Germinal center (tissue), 1 donor: Measurements from ENCODE around the gene PGAP3.

ENCODE experiments used
- DNase-seq: peaks from one replicate; pipeline ENCODE4 v3.0.0; 2012; ENCODE audit warnings: mixed read lengths, low spot score

PGAP3 gene

DNA sequence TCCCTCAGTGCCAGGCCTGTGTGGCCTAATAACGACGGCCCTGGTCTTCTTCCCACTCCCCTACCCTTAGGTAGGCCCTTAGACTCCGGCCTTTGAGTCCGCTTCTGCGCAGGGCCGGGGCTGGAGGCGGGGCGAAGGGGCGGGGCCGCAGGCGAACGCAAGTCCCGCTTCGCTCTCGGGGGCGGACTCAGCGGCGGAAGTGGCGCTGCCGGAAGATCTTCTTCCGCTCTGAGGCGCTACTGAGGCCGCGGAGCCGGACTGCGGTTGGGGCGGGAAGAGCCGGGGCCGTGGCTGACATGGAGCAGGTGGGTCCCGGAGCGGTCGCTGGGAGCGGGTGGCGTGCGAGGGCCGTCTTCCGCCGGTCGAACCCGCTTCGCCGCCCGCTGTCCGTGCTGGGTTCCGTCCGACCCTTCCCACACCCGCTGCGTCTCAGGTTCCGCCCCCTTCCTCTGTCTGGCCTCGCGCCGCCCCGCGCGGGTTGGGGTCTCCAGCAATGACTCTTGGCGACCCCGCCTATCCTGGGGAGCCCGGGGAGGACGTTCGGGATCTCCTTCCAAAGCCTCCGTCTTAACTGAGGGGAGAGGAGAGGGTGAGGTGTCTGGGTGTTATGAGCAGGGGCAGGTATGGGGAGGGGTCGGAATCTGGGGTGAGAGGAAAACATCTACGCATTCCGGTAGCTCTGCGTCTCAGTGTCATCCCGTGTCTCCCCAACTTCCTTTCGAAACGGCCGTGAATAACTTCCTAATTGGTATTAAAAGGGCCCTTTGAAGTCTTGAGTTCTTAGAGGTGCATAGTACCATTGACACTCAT is 50.7 kb downstream of the PGAP3 start, which contains the start of gene STARD3:
TSS of gene STARD3 (plus strand) at position 218 of the 810 bp plus-strand sequence. CDS start 16,388 bp downstream, outside the sequence.
- peak; percentile 93 for DNase-seq

DNA sequence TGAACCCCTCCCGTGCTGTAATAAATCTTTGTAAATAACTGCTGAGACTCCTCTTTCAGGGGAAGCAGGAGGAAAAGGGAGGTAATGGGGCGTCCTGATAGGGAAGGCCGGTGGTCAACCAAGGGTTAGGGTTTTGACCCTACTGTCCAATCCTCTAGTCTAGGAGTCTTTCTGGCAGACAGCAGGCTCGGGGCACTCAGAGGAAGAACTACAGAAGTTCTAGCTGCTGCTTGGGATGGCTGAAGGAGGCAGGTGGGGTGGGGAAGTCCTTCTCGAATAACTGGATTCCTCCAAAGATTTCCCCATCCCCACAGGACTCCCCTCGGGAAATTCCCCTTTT is 51.3 kb downstream of the PGAP3 start:
- DNase-seq = no peak

DNA sequence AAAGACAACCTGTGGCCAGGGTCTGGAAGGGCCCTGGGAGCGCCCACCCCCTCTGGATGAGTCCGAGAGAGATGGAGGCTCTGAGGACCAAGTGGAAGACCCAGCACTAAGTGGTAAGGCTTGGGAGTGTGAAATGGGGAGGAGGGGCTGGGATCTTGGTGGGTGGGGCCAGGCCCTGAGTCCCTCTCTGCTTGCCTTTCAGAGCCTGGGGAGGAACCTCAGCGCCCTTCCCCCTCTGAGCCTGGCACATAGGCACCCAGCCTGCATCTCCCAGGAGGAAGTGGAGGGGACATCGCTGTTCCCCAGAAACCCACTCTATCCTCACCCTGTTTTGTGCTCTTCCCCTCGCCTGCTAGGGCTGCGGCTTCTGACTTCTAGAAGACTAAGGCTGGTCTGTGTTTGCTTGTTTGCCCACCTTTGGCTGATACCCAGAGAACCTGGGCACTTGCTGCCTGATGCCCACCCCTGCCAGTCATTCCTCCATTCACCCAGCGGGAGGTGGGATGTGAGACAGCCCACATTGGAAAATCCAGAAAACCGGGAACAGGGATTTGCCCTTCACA is 52.2 kb downstream of the PGAP3 start:
- no peak for DNase-seq

DNA sequence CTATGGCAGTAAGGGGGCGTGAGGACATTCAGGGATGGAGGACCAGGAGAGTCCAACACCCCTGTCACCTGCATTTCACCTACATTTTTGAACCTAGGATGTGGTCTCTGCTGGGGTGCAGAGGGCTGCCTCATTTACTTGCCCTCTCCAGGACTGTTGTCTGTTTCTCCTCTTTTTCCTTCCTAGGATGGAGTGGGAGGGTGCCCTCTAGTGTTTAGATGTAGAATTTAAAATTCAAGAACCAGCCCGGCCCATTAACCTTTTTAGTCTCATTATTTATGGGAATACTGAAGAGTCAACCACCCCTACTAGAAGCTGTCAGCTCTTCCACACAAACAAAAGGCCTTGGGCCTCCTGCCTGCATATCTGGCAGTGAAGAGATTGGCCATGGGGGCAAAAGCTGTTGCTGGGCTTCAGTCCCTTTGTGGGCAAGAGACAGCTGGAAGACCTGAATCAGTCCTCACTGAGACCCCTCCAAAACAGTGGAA is 53.4 kb downstream of the PGAP3 start:
- DNase-seq = peak; percentile 49

DNA sequence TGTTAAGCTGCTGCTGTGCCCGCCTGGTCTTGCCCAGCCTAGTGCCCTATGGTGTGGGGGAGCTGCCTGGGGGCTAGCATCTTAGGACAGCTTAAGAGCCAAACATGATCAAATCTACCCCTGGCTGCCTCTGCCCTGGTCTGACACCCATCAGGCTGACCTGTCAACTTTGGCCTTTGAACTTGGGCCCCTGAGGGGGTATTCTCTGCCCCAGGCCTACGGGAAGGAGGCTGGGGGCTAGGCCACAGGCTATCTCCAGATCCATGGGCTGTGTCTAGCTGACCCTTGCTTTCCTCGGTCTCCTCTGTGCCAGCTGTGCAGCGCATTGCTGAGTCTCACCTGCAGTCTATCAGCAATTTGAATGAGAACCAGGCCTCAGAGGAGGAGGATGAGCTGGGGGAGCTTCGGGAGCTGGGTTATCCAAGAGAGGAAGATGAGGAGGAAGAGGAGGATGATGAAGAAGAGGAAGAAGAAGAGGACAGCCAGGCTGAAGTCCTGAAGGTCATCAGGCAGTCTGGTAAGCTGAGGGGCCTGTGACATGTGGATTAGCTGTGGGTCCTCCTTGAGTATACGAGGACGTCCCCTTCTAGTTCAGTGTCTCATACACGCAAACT is 54.2 kb downstream of the PGAP3 start:
- no peak for DNase-seq

DNA sequence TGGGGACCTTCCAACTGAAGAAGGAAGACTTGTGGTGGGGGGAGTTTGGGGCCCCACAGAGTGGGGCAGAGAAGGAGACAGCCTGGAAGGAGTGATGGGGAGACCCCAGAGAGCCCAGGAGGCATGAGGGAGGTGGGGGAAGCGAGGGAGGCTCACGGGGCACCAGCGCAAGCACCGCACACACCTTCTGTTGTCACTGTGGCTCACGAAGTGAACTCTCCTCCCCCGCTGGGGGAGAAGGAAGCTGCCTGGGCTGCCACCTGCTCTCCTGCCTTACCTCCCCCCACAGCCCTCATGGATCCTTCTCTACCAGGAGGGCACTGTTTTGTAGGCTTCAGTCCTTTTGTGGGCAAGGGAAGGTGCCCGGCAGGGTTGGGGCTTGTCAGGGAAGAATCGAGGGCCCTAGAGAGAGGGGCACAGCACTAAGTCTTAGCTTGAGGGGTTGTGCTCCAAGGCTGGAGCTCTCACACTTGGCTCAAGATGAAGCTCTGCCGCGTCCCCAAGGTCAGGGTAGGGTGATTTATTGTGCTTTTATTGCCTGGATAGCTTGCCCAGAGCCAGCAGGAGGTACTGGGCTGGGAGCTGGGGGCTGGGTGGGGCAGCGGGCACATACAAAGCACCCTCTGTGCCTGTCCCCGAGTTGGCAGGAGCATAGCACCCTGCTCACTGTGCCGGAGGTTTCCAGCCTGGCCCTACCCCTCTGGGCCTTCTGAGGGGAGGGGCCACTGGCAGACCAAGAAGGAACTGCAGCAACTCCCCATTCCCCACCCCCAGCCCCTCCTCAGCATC is 55.5 kb downstream of the PGAP3 start:
- DNase-seq = no peak

DNA sequence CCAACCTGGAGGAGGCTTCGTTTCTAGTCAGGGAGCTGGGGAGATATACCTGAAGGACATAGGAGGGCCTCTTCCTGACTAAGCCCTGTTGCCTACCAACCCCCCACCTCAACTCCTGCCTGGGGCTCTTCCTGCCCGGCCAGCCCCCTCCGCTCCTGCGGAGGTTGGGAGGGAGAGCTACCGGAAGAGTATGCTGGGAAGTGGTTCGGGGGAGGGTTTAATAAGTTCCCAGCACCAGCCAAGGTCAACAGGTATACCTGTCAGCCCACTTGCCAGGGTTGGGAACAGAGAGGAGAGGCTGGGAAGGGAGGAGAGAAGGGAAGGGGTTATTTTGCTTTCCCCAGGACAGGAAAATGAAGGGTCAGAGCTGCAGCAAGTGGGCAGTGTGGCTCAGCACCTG is 56.5 kb downstream of the PGAP3 start:
- DNase-seq = no peak

DNA sequence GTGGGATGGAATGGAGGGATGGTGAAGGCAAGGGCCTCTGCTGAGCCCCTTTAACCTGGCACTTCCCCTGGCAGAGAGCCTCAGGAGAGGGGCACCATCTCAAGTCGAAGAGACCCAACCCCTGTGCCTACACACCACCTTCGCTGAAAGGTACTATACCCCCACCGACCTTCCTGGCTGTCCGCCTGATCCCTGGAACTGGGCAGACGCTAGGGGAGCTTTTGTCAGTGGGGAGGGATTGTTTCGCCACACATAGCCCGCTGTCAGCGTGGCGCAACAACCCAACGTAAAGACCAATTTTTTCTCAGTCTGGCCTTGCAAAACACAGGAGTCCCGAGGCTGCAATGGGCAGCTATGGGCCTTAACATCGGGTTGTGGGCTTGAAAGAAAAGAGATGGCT is 58.0 kb downstream of the PGAP3 start:
- DNase-seq = no peak

DNA sequence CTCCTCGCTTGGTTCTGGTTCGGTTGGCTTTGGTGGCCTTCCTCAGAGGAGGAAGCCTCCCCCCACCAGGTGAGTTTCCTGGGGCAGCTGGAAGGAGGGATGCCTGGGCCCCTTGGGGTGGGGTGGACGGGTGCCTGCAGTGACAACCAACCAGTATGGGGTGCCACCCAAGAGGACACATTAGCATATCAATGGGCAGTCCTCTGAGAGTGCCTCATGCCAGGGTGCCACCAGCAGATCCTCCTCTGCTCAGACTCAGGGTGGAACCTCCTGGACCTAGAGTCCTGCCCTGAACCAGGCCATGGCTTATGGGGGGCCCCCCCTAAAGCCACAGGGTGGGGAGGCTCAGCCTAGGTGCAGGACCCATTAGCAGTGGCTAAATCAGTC is 58.4 kb downstream of the PGAP3 start:
- no peak for DNase-seq

DNA sequence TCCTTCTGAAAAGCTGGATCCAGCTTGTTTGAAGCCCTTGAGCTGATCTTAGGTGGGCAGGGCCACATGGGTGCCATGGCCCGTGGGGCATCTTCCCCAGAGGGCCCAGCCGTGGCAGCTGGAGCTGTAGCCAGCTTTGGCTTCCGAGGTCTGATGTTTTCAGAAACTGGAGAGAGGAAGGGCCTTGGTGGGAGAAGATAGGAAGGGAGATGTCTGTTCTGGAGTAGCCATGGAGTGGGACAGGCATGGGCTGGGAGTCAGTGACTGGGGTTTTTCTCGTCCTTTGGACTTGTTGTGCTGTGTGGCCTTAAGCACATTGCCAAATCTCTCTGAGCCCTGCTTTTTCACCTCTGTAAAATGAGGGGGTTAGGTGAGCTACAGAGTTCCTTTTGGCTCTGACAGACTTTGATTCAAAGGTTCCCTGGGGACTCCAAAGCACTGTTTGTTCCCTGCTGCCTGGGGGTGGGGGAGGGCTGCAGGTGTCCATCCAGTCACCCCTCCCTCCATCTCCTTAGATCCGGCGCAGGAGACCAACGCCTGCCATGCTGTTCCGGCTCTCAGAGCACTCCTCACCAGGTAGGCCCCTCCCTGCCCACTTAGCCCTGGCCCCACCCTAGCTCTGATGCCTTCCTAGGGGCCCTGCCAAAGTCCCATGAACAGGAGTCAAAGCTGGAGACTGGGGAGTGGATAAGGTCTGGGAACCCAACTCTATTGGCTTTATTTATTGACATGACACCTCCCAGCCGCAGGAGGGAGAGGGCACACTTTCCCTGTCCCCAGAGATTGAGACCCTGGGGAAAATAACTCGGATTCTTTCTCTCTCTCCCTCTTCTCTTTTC is 59.0 kb downstream of the PGAP3 start:
- no peak for DNase-seq

DNA sequence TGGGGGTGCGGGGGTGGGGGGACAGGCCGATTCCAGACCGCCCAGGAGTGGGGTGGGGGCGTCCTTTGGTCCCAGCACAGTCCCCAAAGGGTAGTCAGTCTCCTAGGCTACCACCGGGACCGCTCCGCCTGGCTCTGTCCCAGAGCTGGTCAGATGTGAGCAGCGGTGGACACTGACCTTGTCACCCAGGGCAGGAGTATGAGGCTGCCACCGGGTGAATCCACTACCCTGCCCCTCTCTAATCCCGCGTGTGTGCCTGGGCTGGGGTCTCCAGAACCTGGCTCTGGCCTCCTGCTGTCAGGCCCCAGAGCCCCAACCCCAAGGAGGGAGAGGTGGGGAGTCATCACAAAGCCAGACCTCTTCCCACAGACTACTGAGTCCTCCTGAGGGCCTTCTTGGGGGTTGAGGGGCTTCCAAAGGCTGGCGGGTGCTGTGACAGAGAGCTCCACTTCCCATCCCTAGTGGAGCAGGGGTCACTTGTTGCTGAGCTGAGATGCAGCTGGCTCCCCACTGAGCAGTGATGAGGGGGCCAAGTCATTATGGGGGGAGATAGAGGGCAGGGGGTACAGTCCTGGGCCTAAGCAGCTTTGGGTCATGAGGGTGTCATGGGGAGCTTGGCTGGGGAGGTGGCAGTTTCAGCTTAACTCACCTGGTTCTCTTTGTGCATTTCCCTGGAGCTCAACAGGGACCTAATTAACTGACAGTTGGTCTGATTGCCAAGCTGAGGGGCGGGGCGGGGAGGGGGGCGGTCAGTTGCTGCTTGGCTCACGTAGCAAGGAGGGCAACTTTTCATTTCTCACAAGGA is 59.9 kb downstream of the PGAP3 start:
- DNase-seq = no peak

DNA sequence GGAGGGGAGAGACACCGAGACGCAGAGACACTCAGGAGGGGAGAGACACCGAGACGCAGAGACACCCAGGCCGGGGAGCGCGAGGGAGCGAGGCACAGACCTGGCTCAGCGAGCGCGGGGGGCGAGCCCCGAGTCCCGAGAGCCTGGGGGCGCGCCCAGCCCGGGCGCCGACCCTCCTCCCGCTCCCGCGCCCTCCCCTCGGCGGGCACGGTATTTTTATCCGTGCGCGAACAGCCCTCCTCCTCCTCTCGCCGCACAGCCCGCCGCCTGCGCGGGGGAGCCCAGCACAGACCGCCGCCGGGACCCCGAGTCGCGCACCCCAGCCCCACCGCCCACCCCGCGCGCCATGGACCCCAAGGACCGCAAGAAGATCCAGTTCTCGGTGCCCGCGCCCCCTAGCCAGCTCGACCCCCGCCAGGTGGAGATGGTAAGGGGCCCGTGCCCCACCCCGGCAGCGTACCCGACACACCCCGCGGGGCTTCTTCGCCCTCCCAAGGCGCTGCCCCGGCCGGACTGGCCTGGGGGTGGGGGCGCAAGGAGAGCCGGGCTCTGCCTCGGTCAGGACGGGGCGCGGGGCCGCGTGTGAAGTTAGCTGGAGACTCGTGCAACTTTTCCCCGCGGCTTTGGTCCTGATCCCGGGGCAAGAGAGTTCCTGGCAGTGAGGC is 60.7 kb downstream of the PGAP3 start:
- DNase-seq = no peak

DNA sequence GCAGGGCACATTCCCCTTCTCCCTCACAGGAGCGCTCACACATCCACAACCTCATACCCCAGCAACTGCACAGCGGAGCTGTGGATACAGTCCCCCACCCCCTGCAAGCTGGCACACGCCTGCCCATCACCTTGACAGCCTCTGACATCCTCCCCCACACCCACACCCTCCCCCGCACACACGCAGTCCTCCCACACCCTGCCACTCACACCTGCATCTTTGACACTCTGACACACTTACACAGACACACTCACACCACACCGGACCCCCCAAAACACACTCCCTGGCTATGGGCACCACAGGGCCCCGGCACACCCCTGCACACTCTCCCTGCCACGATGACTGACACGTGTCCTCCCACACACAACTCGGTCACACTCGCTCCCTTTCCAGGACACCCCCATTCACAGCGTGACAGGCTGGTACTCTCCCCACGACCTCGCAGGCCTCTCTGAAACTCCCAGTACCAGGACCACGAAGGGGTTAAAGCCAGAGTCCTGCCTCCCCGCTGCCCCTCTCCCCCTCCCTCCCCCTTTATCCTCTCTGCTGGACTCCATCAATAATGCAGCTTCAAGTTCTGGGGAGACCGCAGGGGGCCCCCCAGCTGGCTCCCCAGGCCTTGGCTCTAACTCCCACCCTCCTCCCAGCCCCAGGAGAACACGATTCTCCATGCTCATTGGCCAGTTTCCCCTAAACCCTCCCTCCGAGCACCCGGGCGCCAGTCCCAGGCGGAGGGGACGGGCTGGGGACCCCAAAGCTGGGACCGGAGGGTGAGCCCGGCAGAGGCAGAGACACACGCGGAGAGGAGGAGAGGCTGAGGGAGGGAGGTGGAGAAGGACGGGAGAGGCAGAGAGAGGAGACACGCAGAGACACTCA is 61.4 kb downstream of the PGAP3 start, which contains the start of gene PPP1R1B:
TSS of gene PPP1R1B (plus strand) at position 782 of the 876 bp plus-strand sequence. CDS start 441 bp downstream, outside the sequence.
- DNase-seq = no peak

DNA sequence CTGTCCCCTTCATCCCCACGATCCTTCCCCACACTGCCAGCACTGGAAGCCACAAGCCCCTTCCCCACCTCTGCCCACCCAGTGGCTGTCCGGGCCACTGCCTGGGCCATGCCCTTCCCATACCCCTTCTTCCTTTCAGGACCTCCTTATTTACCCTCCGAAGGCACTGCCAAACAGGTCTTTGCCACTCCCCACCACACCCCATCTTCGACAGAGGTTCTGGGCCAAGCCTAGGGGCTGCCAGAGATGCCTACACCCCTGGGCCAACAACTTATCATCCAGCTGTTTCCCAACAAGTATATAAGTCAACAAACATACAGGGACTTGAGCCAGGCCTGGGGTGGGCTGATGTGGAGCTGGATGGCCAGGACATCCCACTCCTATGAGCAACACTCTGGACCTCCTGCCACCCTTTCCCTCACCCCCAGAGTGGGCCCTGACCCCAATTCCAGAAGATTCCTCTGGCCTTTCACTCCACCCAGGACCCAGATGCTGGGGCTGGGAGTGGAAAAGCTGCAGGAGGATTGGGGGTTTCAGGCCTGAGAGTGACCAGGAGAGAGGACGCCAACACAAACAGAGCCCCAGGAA is 62.6 kb downstream of the PGAP3 start:
- no peak for DNase-seq

DNA sequence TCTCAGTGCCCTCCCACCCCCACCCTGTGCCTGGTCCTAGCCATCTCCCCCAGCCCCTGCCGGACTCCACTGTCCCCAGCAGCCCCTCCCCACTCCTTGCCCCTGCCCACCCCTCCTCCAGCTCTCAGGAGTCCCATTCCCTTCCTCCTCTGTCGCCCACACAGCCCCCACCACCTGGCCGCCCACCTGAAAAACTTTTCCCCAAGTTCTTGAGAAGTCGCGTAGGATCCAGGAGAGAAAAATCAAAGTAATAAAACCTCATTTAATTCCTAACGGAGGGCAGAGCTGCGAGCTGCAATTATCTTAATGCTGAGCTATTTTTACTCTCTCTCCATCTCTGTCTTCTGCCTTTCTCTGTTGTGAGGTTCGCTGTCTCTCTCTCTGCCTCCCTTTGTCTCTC is 63.5 kb downstream of the PGAP3 start:
- DNase-seq = no peak

DNA sequence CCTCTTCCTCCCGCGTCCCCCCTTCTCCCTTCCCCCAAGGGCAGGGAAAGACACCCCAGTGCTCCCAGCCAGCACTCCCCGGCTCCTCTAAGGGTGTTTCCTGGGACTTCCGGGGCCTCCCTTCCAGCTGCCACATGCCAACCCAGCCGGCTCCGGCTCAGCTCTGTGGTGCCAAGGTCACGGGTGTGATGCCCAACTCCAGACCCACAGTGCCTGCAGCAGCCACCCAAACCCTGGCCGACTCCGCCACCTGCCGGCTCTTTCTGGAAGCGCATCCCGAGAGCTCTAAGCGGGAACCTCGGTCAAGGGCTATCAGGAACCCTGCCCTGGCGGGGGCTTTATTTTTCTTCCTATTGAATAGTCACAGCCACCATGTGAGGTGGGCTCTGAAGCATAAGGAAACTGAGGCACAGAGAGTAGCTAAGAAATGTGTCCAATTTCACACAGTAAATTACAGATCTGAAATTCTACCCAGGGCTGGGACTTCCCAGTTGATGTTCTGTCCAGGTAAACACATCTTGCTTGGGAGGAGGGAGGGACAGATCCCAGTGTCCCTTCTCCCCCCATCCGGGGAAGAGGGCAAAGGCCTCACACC is 64.4 kb downstream of the PGAP3 start:
- peak; percentile 87 for DNase-seq

DNA sequence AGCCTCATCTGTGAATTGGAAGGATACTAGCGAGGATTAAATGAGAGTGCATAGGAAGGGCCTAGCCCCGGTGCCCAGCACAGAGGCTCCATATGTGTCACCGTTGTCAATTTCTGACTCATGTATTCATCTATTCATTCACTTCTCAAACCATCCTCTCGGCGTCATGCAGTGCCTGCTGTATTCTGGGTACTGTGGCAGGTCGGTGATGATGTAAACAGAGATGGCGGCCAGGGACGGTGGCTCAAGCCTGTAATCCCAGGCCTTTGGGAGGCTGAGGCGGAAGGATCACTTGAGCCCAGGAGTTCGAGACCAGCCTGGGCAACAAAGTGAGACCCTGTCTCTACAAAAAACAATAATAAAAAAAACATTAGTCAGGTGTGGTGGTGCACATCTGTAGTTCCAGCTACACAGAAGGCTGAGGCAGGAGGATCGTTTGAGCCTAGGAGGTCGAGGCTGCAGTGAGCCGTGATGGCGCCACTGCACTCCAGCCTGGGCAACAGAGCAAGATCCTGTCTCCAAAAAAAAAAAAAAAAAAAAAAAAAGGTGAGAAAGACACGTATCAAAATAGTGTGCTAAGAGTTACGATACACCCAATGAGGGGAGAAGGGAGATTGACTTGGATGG is 65.4 kb downstream of the PGAP3 start:
- DNase-seq = no peak
